ENCODE measurements around the gene IGSF22.
"Not testable (repeated sequence)": the region's sequence is repeated elsewhere in the genome, so short reads cannot be mapped to it uniquely, and the experiment has no call there.

The IGSF22 gene

DNA sequence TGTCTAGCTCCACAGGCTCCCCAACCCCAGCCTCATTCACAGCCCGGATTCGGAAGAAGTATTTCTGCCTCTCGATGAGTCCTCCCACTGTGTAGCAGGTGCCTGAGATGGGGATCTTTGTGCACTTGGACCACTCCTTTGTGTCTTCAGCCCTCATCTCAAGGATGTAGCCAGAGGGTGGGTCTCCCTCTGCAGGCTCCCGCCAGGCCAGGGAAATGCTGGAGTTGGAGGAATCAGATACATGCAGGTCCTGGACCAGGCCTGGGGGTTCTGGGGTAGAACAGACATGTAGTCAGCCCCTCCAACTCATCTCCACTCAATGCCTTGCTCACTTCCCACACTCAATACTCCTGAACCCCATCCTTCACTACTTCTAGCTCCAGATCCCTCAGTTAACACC lies 16.6 kb downstream of the IGSF22 start:
- no peak for DNase-seq

DNA sequence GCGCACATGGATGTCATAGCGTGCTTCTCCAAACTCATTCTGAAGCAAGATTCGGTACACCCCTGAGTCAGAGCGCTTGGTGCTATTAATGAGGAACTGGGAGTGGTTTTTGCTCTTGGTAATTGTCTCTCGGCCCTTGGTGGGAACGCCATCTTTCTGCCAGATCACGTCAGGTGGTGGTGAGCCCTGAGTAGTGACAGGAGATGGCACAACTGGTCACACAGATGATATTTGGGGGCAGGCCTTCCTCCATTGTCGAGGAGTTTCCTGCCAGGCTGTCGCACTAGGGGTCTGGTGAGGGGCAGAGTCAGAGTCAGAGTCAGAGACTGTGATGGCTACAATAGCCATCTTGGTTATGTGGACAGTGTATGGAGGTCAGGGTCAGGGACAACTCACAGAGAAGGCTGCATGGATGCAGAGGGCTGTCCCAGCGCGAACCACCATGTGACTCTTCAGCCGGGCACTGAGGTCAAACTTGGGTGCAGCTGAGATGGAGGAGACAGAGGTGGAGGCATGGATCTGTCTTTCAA lies 18.1 kb downstream of the IGSF22 start:
- no peak for DNase-seq

DNA sequence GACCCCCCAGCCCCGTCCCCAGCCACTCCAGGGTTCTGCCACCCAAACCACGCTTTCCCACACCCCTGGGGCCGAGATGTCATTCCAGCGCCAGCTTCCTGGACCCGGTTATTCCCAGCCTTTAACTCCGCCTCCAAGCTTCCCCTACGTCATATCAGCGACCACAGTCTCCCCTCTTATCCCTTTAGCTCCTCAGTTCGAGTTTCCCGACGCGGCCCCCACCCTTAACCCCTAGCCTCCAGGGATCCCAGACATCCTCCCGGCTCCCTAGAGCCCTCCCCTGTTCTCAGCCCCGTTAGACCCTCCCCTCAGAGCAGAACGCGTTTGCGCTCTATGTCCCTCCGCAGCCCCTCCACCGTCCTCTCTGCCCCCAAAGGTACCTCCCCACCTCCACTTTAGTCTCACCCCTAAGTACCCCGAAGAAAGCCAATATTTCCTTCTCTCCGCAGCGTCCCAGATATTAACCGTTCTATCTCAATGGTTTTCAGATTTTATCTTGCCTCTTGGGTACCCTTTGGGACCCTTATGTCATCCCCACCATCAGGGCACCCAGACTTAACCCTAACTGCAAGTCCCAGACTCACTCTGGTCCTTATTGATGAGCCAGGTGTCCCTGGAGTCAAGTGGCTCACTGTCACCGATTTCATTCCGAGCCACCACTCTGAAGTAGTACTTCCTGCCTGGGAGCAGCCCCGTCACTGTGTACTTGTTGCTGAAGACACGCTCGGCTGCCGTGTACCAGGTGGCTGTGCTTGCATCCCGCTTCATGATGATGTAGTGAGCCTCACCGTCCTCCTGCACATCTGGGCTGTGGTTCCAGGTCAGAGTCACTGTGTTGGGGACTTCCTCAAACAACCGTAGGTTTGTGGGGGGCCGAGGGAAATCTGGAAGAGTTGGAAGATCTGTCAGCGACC lies 19.4 kb downstream of the IGSF22 start:
- no peak for DNase-seq

DNA sequence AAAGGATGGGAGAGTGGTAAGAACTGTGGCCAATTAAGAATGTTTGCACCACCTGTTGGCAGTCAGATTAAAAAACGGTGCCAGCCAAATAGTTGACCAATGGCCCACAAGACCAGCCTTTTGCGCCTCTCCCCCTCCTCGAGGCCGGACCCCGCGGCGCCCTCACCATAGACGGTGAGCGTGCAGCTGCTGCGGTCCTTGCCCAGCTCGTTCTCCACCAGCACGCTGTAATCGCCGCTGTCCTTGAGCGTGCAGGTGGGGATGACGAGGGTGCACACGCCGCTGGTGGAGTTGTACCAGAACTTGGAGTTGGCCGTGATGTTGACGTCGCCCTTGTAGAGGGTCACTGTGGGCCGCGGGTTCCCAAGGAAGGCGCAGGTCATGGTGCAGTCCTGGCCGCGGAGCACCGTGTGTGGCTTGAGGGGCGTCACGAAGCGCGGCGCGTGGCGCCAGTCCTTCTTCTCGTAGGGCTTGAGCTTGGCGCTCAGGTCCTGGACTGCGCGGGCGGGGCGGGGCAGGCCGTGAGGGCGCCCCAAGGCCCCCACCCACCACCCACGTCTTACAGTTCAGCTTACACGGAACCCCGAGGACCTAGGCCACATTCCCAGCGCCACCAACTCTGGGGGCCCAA lies 20.2 kb downstream of the IGSF22 start:
- DNase-seq, result no peak

DNA sequence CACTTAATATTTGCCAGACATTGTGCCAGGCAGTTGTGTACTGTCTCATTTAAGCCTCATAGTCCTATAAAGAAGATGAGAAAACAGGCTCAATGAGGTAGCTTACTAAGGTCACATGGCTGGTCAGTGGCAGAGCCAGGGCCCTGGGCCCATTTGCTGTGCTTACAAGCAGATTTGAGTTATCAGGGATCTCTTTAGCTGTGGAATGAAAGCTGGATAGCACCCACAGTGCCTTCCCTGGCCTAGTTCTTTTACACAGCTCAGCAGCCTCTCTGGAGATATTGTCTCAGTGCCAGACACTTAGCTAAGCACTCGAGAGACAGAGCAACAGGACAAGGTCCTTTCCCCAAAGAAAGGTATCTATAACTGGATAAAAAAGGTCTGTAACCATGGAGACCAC lies 21.3 kb downstream of the IGSF22 start:
- DNase-seq, result no peak

DNA sequence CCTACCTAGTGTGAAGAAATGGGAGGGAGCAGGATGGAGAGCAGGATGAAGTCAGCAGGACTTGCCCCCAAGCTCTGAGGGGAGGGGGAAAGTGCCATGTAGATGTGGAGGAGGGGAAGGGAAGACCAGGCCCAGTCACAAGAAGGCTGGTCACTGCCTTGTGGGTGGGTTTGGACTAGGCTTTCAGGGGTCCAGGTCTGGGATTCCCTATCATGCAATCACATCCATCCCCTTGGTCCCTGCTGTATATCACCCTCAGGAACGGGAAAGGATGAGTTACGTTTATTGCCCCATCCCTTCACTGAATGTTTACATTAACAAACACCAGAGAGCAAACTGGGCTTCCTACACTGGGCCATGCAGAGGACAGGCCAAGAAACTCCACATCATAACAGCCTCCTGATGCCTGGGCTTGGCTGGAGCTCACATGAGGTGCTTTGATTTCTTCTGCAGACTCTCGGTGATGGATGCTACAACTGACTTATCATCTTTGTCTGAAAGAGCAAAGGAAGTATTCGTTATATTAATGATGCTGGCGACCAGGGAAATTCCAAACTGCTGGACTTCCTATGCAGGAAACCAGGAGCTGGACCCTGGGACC lies 21.8 kb downstream of the IGSF22 start:
- no peak for DNase-seq

DNA sequence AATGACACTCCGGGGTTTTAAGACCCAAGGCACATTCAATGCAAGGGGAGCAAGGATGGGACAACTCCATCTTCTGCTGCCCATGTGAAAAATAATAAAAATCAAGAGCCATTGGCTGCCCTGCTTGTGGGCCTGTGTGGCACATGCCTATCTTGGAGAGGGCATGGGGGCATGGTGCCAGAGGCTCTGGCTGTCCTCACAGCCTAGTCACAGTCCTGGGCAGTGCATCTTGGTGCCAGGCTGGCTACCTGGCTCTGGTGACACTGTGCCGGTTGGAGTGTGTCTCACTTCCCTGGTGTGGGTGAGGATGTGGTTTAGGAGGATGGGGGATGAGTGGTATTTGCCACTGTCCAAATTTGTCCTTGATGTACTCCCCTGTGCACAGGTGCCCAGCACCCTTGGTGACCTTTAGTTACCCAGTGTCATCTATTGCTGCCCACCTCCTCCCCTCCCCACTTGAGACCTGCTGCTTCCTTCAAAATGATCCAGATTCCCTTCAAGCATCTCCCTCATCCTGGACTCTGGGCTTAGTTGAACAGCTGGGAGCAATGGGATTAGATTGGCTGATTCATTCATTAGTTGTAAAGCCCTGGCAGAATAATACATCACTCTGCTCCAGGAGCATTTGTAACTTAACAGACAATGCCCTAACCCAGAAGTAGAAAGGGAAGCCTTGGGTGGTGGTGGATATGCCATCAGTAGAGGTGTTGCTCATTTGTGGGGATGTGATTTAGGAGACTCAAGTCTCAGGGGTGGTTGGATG lies 22.8 kb downstream of the IGSF22 start:
- no peak for DNase-seq

DNA sequence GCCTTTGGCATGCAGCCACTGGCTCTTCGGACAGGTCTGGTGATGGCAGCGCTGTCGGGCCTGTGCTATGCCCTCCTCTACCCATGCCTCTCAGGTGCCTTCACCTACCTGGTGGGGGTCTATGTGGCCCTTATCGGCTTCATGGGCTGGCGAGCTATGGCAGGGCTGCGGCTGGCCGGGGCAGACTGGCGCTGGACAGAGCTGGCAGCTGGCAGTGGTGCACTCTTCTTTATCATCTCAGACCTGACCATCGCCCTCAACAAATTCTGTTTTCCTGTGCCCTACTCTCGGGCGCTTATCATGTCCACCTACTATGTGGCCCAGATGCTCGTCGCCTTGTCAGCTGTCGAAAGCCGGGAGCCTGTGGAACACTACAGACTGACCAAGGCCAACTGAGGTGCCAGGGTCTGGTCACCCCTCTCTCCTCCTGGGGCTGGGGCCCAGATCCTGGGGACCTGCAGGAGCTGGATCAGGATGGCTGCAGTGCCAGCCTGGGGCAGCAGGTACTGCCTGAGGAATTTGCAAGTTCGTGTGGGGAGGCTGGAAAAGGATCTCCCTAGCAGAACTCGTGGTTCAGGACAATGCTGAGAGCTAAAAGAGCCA lies 24.3 kb downstream of the IGSF22 start:
- no peak for DNase-seq

DNA sequence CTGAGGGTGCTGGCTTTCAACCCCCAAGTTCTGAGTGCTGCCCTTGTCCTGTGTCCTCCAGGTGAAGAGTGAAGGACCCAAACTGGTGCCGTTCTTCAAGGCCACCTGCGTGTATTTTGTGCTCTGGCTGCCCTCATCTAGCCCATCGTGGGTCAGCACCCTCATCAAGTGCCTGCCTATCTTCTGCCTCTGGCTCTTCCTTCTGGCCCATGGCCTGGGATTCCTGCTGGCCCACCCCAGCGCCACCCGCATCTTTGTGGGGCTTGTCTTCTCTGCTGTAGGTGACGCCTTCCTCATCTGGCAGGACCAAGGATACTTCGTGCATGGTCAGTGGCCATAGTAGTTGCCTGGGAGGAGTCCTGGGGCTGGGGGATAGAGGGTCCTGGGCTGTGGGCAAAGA lies 25.1 kb downstream of the IGSF22 start:
- no peak for DNase-seq

DNA sequence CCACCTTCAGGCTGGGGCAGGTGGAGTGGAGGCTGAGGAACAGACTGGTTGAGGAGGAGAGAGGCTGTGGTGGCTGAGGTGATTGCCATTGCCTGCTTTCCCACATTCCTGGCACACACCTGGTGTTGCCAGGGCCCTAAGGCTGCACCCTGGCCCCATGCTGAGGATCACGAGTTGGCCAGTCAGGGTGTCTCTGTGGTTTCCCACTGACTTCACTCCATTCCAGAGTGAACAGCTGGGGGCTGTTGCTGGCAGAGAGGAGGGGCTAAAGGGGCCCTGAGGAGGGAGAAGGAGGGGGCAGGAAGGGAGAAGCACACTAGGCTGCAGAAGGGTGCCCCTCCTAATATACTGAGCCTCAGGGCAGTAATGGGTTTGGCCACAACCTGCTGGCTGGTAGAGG lies 25.6 kb downstream of the IGSF22 start:
- no peak for DNase-seq

DNA sequence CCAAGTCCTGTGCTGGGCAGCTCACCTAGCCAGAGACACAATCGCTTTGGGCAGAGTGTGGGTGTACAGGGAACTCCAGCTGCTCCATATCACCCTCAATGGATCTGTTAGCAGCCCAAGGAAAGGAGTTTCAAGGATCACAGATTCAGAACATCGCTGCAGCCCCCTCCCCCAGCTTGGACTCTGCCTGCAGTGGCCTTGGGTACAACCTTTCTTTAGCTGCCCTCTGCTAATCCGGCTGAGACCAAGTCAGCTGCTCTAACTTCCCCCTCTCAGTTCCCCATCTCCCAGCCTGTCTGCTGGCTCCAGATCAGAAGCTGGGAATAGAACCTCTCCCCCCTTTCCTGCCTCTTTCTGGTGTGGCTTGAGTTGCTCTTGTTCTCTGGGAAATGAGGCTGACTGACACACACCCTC lies 26.1 kb downstream of the IGSF22 start:
- DNase-seq, result no peak

DNA sequence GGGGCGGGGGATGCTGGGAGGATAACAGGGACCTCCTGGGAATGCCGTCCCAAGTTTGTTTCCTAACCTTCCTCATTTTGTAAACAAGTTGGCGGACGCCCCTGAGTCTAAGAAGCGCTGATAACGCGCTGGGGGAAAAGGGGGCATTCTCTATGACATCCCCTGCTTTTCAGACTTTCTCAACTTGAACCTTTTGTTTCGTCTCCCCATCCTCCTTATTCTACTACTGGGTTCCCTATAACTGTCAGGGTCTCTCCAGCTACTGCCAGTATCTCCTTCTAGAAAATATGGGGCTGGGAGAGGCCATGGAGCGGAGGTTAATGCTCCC lies 26.8 kb downstream of the IGSF22 start:
- no peak for DNase-seq

DNA sequence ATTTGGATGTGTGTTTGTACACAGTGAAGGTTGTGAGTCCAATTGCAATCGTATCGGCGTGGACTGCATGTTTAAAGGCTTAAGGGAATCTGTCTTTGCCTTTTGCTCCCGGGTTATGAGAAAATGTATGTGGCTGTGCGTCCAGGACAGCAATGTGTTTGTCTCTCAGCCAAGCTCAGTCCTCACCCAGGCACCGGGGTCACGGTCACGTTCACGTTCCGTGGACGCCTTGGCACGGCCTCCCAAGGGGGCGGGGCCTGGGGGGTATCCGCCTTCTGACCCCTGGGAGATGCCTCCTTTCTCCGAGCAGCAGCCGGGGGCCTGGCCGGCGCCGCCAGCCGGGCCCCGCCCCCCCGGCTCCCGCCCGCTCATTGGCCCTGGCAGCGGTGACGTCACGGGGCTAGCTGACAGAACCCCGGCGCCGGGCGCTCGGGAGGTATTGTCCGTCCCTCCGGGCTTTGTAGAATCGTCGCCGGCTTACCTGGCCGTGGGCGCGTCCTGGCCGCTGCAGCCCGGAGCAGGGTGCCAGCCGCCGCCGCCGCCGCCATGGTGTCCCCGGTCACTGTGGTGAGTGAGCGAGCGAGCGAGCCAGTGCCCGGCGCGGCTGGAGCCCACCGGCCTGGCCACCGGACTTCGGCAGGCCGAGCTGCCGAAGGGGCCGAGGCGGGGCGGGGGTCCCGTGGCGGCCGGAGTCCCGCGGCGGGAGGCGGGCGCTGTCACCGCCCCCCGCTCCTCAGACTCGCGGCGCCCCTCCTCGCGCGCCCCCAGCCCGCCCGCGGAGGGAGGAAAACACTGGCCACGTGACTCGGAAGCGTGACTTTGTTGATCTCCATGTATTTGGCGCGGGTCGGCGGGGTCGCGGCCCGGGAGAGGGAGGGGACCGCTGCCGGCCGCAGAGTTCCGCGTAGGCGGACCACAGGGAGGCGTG lies 27.4 kb downstream of the IGSF22 start, which contains the start of gene TMEM86A:
TSS of gene TMEM86A (plus strand) at position 439 of the 928 bp plus-strand sequence. CDS start at position 547, 108 bp downstream.
- peak; percentile 26 to 80 for DNase-seq

DNA sequence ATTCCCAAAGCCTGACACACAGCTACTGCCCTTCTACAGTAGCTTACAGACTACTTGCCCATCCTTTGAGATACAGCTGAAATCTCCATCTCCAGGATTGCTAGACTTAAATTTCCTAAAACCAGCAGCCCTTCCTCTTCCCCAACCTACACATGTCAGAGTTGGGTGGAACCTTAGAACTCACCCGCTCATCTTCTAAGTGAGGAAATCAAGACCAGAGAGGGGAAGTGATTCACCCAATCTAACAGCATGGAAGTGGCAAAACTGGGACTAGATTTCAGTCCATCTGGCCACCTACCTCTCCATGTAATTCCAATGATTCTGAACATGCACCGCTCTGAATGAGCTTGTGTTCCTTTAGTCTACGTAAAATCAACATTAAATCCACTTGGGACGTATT lies 28.4 kb downstream of the IGSF22 start:
- no peak for DNase-seq

DNA sequence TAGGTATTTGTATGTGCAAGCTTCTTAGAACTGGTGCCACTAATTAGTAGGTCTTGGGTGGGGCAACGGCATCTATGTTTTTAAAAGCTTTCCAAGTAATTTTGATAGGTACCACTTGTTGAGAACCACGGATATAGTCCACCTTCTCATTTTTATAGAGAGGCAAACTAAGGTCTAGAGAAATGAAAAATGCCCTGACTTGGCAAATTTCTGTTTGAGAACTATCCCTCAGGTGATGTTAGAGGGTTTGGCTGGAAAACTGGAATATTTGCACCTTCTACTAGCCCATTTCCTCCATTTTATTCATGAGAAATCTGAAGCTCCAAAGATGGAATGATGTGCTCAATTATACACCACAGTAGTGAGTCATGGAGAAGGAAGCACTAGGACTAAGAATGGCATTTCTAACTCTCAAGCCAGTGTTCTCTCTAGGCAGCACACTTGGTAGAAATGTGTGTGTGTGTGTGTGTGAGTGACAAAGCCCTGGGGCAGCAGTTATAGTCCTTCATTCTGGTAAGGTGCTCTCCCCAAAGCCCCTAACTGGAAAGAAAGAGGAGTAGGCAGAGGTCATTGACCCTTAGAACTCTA lies 29.3 kb downstream of the IGSF22 start:
- DNase-seq, result no peak

DNA sequence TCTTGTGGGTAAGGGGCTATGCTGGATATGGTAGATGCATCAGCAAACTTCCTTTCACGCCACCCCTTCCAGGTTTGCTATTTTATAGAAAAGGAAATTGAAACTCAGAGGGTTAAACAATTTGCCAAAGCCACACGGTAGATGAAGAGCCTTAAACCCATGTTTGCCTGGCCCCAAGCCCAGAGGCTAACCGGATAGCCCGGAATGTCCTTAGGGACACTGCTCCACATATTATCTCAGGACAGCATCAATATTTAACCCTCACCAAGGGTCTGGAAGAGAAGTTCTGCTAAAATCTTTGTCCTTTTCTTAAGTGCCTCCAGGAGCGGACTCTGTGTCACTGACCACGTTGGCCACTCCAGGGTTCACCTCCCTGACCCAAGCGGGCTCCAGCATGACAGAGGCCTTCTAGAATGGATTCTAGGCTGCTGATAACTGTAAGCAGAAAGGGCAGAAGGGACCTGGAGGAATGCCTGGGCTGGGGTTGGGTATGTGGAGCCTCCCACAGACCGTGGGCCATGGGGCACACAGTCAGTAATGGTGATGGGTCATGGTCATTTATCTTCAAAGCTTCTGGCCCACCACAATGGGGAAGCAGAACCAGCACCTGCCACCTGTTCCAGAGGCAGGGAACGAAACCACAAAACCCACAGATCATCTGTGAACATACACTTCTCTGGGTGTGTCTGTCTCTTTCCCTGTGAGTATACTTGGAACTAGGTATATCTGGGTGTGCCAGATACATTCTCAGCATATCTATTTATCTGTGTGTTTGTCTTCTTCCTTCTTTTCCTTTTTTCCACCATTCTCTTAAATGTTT lies 32.8 kb downstream of the IGSF22 start:
- no peak for DNase-seq

DNA sequence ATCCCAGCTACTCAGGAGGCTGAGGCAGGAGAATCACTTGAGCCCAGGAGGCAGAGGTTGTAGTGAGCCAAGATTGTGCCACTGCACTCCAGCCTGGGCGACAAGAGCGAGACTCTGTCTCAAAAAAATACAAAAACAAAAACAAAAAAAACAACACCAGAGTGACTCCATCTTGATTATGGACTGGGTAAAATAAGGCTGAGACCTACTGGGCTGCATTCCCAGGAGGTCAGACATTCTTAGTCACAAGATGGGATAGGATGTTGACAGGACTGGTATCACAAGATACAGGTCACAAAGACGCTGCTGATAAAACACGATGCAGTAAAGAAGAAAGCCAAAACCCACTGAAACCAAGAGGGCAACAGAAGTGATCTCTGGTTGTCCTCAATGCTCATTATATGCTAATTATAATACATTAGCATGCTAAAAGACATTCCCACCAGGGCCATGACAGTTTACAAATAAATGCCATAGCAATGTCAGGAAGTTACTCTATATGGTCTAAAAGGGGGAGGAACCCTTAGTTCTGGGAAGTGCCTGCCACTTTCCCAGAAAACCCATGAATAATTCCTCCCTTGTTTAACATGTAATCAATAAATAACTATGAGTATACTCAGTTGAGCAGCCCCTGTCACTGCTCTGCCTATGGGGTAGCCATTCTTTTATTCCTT lies 34.4 kb downstream of the IGSF22 start:
- DNase-seq, result not testable (repeated sequence)

DNA sequence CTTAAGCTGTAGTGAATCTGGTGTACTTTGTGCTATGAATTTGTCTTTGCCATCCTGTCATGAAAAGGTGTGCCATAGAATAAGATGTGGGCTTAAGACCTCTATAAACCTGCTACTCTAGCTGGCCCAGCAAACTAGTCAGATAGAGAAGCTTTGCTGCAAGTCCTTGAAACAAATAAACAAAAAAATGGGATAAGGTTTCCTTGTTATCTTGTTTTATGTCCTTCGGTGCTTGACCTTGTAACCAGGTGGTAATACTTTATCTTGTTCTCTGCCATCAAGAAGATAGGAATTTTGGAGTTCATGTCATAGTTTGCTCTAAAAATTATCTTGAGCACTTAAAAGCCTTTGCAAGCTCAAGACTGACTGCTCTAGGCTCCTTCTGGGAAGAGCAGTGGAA lies 41.7 kb downstream of the IGSF22 start:
- DNase-seq, result no peak

DNA sequence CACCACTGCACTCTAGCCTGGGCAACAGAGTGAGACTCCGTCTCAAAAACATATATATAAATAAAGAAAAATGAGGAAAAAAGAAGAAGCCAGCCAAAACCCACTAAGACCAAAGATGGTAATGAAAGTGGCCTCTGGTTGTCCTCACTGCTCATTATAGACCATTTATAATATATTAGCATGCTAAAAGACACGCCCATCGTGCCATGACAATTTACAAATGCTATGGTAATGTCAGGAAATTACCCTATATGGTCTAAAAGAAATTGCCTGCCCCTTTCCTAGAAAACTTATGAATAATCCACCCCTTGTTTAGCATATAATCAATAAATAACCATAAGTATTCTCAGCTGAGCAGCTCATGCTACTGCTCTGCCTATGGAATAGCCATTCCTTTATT lies 43.5 kb downstream of the IGSF22 start:
- no peak for DNase-seq
